HepG2 (cell line): ENCODE measurements around the gene REPS2. TPM values are rescaled to one million over a fixed set of nuclear protein-coding genes. Genes with fewer than 3 reads are reported as not detected.

Experiments
- EEA1 ChIP-seq: sonication (generic); formaldehyde crosslinking; IDR thresholded peaks from 2 replicates; pipeline ENCODE4 v1.5.1; 2020; ENCODE audit warnings: mild to moderate bottlenecking, missing genetic modification reagents, borderline replicate concordance
- PRDM4 ChIP-seq: sonication (generic); formaldehyde crosslinking; IDR thresholded peaks from 2 replicates; pipeline ENCODE4 v1.9.0; 2021; ENCODE audit warnings: missing genetic modification reagents, borderline replicate concordance
- REST ChIP-seq, 2 experiments: IDR thresholded peaks; 2 replicates each; pipeline ENCODE4 v1.6.1; 2011 to 2012; ENCODE audit warnings: low read length in 2 of 2, borderline replicate concordance in 1 of 2, low read depth in 1 of 2, mild to moderate bottlenecking in 1 of 2, moderate library complexity in 1 of 2
- SMC3 ChIP-seq: IDR thresholded peaks from 2 replicates; pipeline ENCODE4 v1.6.1; 2011; ENCODE audit warnings: low read length, improper control_type of control experiment
- ZFP62 ChIP-seq: sonication (generic); formaldehyde crosslinking; IDR thresholded peaks from 2 replicates; pipeline ENCODE4 v1.4.0; 2020; ENCODE audit warnings: missing genetic modification reagents
- ZNF407 ChIP-seq: sonication (generic); formaldehyde crosslinking; IDR thresholded peaks from one replicate; pipeline ENCODE4 v1.5.1; 2020; ENCODE audit warnings: mild to moderate bottlenecking, missing genetic modification reagents; ENCODE audit errors: not compliant biosample characterization
- polyA plus RNA-seq, 8 experiments: library from polyadenylated mRNA; depleted of rRNA in 3 of 8; stranded (reverse) in 7 of 8; unstranded in 1 of 8; fragments of >200 nt; fragmentation: Illumina TruSeq in 4 of 8; extraction: Trizol in 4 of 8; gene quantifications; 2 replicates each; pipeline versions ENCODE4 v1.2.1 to v1.2.3, GENCODE V29; 2011 to 2016; ENCODE audit warnings: low read depth in 4 of 8, missing spikeins in 1 of 8, mixed read lengths in 1 of 8; ENCODE audit not compliant: insufficient read depth in 1 of 8
- total RNA-seq, 5 experiments: library from RNA; depleted of rRNA; stranded (reverse); fragments of >200 nt; fragmentation: Illumina TruSeq; extraction: Trizol; gene quantifications; 2 replicates each; pipeline ENCODE4 v1.2.3, GENCODE V29; 2016; ENCODE audit warnings: low read depth in 1 of 5

Gene REPS2
- total and polyA plus RNA-seq, 2 of the 13 experiments (the other 11 are each of a cell fraction or from before 2014, with no cell fraction given): 0.05 to 0.58 TPM

GRCh38 chrX:17053502-17053901 is 107.0 kb downstream of the REPS2 start (continued):
- TF ChIP-seq ZNF407 (CRISPR knock-in tag): no peak
- no peak for TF ChIP-seq ZFP62 (CRISPR knock-in tag)
- TF ChIP-seq SMC3: no peak
- TF ChIP-seq REST (IDR thresholded peaks at IDR 0.05; ENCODE audit: borderline replicate concordance in 1 of 2, low read depth in 1 of 2, low read length in 2 of 2): no peak
- no peak for TF ChIP-seq EEA1 (CRISPR knock-in tag)
- no peak for TF ChIP-seq PRDM4
